Measurements from ENCODE around the gene PODXL2. TPM values are rescaled to one million over a fixed set of nuclear protein-coding genes. Genes with fewer than 3 reads are reported as not detected.

PODXL2 gene
- total RNA-seq, 1 experiment from 2014 or later = 15.3 TPM

DNA sequence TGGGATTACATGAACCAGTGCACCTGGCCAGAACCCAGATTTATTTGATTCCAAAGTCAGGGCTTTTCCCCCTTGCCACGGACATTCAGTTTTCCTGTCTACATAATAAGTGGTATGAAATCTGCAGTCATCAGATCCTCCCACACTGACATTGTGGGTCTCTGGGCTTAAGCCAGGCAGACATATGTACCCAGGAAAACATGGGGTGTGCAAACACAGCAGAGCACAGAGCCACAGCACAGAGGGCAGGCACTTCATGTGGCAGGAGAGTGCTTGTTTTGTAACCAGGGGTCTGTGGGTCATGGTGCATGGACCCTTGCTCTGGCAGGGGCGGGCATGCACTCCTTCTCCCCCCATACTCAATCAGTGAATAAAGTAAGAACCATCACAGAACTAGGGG, 37.7 kb downstream of the PODXL2 start:
- no peak overlapping the region for H3K27ac ChIP-seq (ENCODE audit: low read length)

DNA sequence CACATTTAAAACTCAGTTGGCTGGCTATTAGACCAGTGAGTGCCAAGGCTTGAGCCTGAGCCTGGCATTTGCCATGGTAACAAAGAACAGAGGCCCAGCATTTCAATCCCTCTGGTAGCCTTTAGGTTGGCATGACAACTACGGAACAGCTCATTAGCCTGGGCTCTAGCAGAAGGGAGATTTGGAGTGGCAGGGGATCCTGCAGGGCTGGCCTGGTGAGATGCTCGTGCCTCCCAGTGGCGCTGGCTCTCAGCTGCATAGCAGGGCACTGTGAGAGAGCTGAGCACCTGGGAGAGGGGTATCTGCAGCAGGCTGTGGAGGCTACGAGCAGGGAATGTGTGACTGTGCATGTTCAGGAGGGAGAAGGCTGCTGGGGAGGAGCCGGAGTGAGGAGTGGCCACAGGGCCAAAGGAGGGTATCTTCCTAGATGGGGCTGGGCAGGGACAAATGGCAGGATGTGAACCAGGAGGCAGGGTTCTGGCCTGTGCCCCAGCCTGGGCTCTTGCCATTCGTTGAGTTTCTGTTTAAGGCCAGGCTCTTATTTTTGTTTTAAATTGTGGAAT, 38.2 kb downstream of the PODXL2 start:
- no peak overlapping the region for H3K4me3 ChIP-seq (ENCODE audit: low read depth in 2 of 2, low read length in 2 of 2)
- H3K27ac ChIP-seq (ENCODE audit: low read length) = no peak overlapping the region
- ChIA-PET CTCF (no interaction called here), POLR2A (no interaction called here)
- in situ Hi-C loops (cut with HindIII; ENCODE audit: low pct_unique_long_range_greater_than_20kb, low sequenced_read_pairs) (no loop called here), intact Hi-C loops (cut with micrococcal nuclease; ENCODE audit: unreplicated experiment) (no loop called here)
- H3K4me1 ChIP-seq (ENCODE audit: control insufficient read depth, insufficient read depth, low read length) = peaks cover 4% of the 10 kb centered on the region
- no peaks in the 10 kb centered on the region for H3K27me3 ChIP-seq (ENCODE audit: control insufficient read depth, insufficient read depth, low read length)
- BruUV-seq (replicated peaks) = no TSS peak
- H3K9me3 ChIP-seq (ENCODE audit: control insufficient read depth, insufficient read depth, low read depth, low read length) = no peaks in the 10 kb centered on the region
- DNase-seq (ENCODE audit: low read depth, low spot score) = no peak
- TF ChIP-seq, protein P1, sequence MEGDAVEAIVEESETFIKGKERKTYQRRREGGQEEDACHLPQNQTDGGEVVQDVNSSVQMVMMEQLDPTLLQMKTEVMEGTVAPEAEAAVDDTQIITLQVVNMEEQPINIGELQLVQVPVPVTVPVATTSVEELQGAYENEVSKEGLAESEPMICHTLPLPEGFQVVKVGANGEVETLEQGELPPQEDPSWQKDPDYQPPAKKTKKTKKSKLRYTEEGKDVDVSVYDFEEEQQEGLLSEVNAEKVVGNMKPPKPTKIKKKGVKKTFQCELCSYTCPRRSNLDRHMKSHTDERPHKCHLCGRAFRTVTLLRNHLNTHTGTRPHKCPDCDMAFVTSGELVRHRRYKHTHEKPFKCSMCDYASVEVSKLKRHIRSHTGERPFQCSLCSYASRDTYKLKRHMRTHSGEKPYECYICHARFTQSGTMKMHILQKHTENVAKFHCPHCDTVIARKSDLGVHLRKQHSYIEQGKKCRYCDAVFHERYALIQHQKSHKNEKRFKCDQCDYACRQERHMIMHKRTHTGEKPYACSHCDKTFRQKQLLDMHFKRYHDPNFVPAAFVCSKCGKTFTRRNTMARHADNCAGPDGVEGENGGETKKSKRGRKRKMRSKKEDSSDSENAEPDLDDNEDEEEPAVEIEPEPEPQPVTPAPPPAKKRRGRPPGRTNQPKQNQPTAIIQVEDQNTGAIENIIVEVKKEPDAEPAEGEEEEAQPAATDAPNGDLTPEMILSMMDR (IDR thresholded peaks at IDR 0.05) = no peak
- no peak for ATAC-seq
- no peaks in the 10 kb centered on the region for H3K36me3 ChIP-seq (ENCODE audit: control insufficient read depth, insufficient read depth, low read length)

More for the DNA sequence above, 37.7 kb downstream of the PODXL2 start:
- Histone ChIP-seq H3K4me3 (ENCODE audit: low read depth in 2 of 2, low read length in 2 of 2) (no peak overlapping the region), H3K36me3 (ENCODE audit: control insufficient read depth, insufficient read depth, low read length) (no peaks in the 10 kb centered on the region), H3K4me1 (ENCODE audit: control insufficient read depth, insufficient read depth, low read length) (peaks cover under 1% of the 10 kb centered on the region; the same call in 1 of the 2 replicates), H3K9me3 (ENCODE audit: control insufficient read depth, insufficient read depth, low read depth, low read length) (no peaks in the 10 kb centered on the region), H3K27me3 (ENCODE audit: control insufficient read depth, insufficient read depth, low read length) (no peaks in the 10 kb centered on the region)
- CTCF ChIA-PET = no interaction called here
- no peak for DNase-seq (ENCODE audit: low read depth, low spot score)
- in situ Hi-C loops (cut with HindIII; ENCODE audit: low pct_unique_long_range_greater_than_20kb, low sequenced_read_pairs) = no loop called here
- intact Hi-C loops (cut with micrococcal nuclease; ENCODE audit: unreplicated experiment) = no loop called here
- no TSS peak for BruUV-seq (replicated peaks)
- no peak for ATAC-seq
- POLR2A ChIA-PET = no interaction called here
- TF ChIP-seq SIN3A (IDR thresholded peaks at IDR 0.05; ENCODE audit: borderline replicate concordance, insufficient read depth, low read depth, low read length) (no peak), POLR2AphosphoS5 (IDR thresholded peaks at IDR 0.05; ENCODE audit: low read depth, low read length) (no peak), TCF7L2 (IDR thresholded peaks at IDR 0.05; ENCODE audit: low read depth, low read length) (no peak)
- TF ChIP-seq, protein P1 (IDR thresholded peaks at IDR 0.05) = no peak
- TF ChIP-seq, protein P2, sequence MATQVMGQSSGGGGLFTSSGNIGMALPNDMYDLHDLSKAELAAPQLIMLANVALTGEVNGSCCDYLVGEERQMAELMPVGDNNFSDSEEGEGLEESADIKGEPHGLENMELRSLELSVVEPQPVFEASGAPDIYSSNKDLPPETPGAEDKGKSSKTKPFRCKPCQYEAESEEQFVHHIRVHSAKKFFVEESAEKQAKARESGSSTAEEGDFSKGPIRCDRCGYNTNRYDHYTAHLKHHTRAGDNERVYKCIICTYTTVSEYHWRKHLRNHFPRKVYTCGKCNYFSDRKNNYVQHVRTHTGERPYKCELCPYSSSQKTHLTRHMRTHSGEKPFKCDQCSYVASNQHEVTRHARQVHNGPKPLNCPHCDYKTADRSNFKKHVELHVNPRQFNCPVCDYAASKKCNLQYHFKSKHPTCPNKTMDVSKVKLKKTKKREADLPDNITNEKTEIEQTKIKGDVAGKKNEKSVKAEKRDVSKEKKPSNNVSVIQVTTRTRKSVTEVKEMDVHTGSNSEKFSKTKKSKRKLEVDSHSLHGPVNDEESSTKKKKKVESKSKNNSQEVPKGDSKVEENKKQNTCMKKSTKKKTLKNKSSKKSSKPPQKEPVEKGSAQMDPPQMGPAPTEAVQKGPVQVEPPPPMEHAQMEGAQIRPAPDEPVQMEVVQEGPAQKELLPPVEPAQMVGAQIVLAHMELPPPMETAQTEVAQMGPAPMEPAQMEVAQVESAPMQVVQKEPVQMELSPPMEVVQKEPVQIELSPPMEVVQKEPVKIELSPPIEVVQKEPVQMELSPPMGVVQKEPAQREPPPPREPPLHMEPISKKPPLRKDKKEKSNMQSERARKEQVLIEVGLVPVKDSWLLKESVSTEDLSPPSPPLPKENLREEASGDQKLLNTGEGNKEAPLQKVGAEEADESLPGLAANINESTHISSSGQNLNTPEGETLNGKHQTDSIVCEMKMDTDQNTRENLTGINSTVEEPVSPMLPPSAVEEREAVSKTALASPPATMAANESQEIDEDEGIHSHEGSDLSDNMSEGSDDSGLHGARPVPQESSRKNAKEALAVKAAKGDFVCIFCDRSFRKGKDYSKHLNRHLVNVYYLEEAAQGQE (IDR thresholded peaks at IDR 0.05; ENCODE audit: insufficient read depth in 1 of 2, low read depth in 2 of 2, low read length in 1 of 2) = no peak

All from Panc1 (cell line).